Measurements from ENCODE around the gene RHPN2.

The RHPN2 gene

GRCh38 chr19:33100894-33101644 is 36.4 kb upstream of the RHPN2 start:
- no peak overlapping the region for H3K4me2 ChIP-seq (ENCODE audit: low read depth, low read length, poor library complexity, severe bottlenecking)
- H3K36me3 ChIP-seq (ENCODE audit: low read length), result peaks cover 8% of the 10 kb centered on the region; the same call in 1 of the 2 replicates
- TF ChIP-seq CTCF (IDR thresholded peaks at IDR 0.05; ENCODE audit: insufficient read depth, low read length, poor library complexity, severe bottlenecking), result no peak
- no peak for TF ChIP-seq EZH2phosphoT487 (conservative IDR thresholded peaks at IDR 0.05; ENCODE audit: low read length)
- H3F3A ChIP-seq (ENCODE audit: insufficient read depth), result no peaks in the 10 kb centered on the region
- no peaks in the 10 kb centered on the region for H3K27me3 ChIP-seq (ENCODE audit: low read length)
- no peak overlapping the region for H3K4me3 ChIP-seq (ENCODE audit: insufficient read depth, low read length, poor library complexity, severe bottlenecking)
- H2AFZ ChIP-seq (ENCODE audit: low read depth, low read length, severe bottlenecking), result no peak overlapping the region
- no peak overlapping the region for H3K27ac ChIP-seq (ENCODE audit: low read depth, low read length)
- no peaks in the 10 kb centered on the region for H3K9me2 ChIP-seq (replicated peaks; ENCODE audit: insufficient read depth, low read length)
- no peaks in the 10 kb centered on the region for H4K20me1 ChIP-seq (ENCODE audit: low read depth, low read length)
- H3K9ac ChIP-seq (ENCODE audit: low read length), result no peak overlapping the region
- no peaks in the 10 kb centered on the region for H3K79me2 ChIP-seq (ENCODE audit: insufficient read depth, low read length)
- H3K9me3 ChIP-seq (ENCODE audit: insufficient read depth, low read length), result no peaks in the 10 kb centered on the region

GRCh38 chr19:33098055-33098534 is 33.4 kb upstream of the RHPN2 start:
- H3K27ac ChIP-seq (ENCODE audit: low read depth, low read length), result no peak overlapping the region
- no peak overlapping the region for H3K4me2 ChIP-seq (ENCODE audit: low read depth, low read length, poor library complexity, severe bottlenecking)
- no peaks in the 10 kb centered on the region for H4K20me1 ChIP-seq (ENCODE audit: low read depth, low read length)
- no peaks in the 10 kb centered on the region for H3K9me2 ChIP-seq (replicated peaks; ENCODE audit: insufficient read depth, low read length)
- H3F3A ChIP-seq (ENCODE audit: insufficient read depth), result no peaks in the 10 kb centered on the region
- H3K79me2 ChIP-seq (ENCODE audit: insufficient read depth, low read length), result no peaks in the 10 kb centered on the region
- TF ChIP-seq CTCF (IDR thresholded peaks at IDR 0.05; ENCODE audit: insufficient read depth, low read length, poor library complexity, severe bottlenecking) (no peak), EZH2phosphoT487 (conservative IDR thresholded peaks at IDR 0.05; ENCODE audit: low read length) (no peak)
- H3K4me3 ChIP-seq (ENCODE audit: insufficient read depth, low read length, poor library complexity, severe bottlenecking), result no peak overlapping the region
- H3K27me3 ChIP-seq (ENCODE audit: low read length), result no peaks in the 10 kb centered on the region
- no peak overlapping the region for H2AFZ ChIP-seq (ENCODE audit: low read depth, low read length, severe bottlenecking)
- no peaks in the 10 kb centered on the region for H3K9me3 ChIP-seq (ENCODE audit: insufficient read depth, low read length)
- H3K36me3 ChIP-seq (ENCODE audit: low read length), result peaks cover 10% of the 10 kb centered on the region; the same call in 1 of the 2 replicates
- H3K9ac ChIP-seq (ENCODE audit: low read length), result no peak overlapping the region

GRCh38 chr19:33096005-33096404 is 31.3 kb upstream of the RHPN2 start:
- Histone ChIP-seq H3K36me3 (ENCODE audit: low read length) (peaks cover 7% of the 10 kb centered on the region; the same call in 1 of the 2 replicates), H3F3A (ENCODE audit: insufficient read depth) (no peaks in the 10 kb centered on the region), H2AFZ (ENCODE audit: low read depth, low read length, severe bottlenecking) (no peak overlapping the region), H3K9ac (ENCODE audit: low read length) (no peak overlapping the region), H4K20me1 (ENCODE audit: low read depth, low read length) (no peaks in the 10 kb centered on the region), H3K79me2 (ENCODE audit: insufficient read depth, low read length) (no peaks in the 10 kb centered on the region), H3K4me3 (ENCODE audit: insufficient read depth, low read length, poor library complexity, severe bottlenecking) (no peak overlapping the region), H3K4me2 (ENCODE audit: low read depth, low read length, poor library complexity, severe bottlenecking) (no peak overlapping the region), H3K27ac (ENCODE audit: low read depth, low read length) (no peak overlapping the region), H3K9me2 (replicated peaks; ENCODE audit: insufficient read depth, low read length) (no peaks in the 10 kb centered on the region), H3K27me3 (ENCODE audit: low read length) (no peaks in the 10 kb centered on the region), H3K9me3 (ENCODE audit: insufficient read depth, low read length) (no peaks in the 10 kb centered on the region)
- TF ChIP-seq CTCF (IDR thresholded peaks at IDR 0.05; ENCODE audit: insufficient read depth, low read length, poor library complexity, severe bottlenecking) (no peak), EZH2phosphoT487 (conservative IDR thresholded peaks at IDR 0.05; ENCODE audit: low read length) (no peak)
